Smooth muscle cell of the brain vasculature (primary cell): Measurements from ENCODE around the gene UBE2D1.

Experiments used
- DNase-seq: peaks from one replicate; pipeline ENCODE4 v3.0.0-alpha.2; 2012; ENCODE audit warnings: low read depth, low spot score

UBE2D1 gene

GRCh38 chr10:58334817-58335305 lies at the start of gene UBE2D1:
UBE2D1 (plus strand) TSS chr10:58335006; CDS start chr10:58335202, 196 bp downstream.
- DNase-seq = no peak

GRCh38 chr10:58291538-58292174 lies 43.1 kb upstream of the UBE2D1 start:
- no peak for DNase-seq

GRCh38 chr10:58293989-58294388 lies 40.8 kb upstream of the UBE2D1 start:
- DNase-seq = no peak

GRCh38 chr10:58299580-58299979 lies 35.2 kb upstream of the UBE2D1 start:
- DNase-seq = peak; percentile 26

GRCh38 chr10:58300676-58301075 lies 34.1 kb upstream of the UBE2D1 start:
- no peak for DNase-seq

GRCh38 chr10:58302254-58302653 lies 32.6 kb upstream of the UBE2D1 start:
- DNase-seq = no peak

- no peak for DNase-seq
Measured at GRCh38 chr10:58304099-58304633, 30.6 kb upstream of the UBE2D1 start.

- DNase-seq = no peak
Measured at GRCh38 chr10:58305821-58306220, 29.0 kb upstream of the UBE2D1 start.

- no peak for DNase-seq
Measured at GRCh38 chr10:58307676-58308075, 27.1 kb upstream of the UBE2D1 start.

- DNase-seq = no peak
Measured at GRCh38 chr10:58311026-58311425, 23.8 kb upstream of the UBE2D1 start.

GRCh38 chr10:58316874-58317273 lies 17.9 kb upstream of the UBE2D1 start:
- no peak for DNase-seq

GRCh38 chr10:58318346-58318745 lies 16.5 kb upstream of the UBE2D1 start:
- no peak for DNase-seq

GRCh38 chr10:58319599-58319998 lies 15.2 kb upstream of the UBE2D1 start:
- no peak for DNase-seq

GRCh38 chr10:58320351-58321049 lies 14.3 kb upstream of the UBE2D1 start:
- DNase-seq = no peak

GRCh38 chr10:58322072-58322834 lies 12.6 kb upstream of the UBE2D1 start:
- DNase-seq = no peak

- no peak for DNase-seq
Measured at GRCh38 chr10:58322835-58323209, 12.0 kb upstream of the UBE2D1 start.

- no peak for DNase-seq
Measured at GRCh38 chr10:58326967-58327381, 7.8 kb upstream of the UBE2D1 start.

- DNase-seq = no peak
Measured at GRCh38 chr10:58328233-58328632, 6.6 kb upstream of the UBE2D1 start.

GRCh38 chr10:58330431-58330830 lies 4.4 kb upstream of the UBE2D1 start:
- no peak for DNase-seq

GRCh38 chr10:58331646-58332045 lies 3.2 kb upstream of the UBE2D1 start:
- DNase-seq = no peak

- DNase-seq = no peak
Measured at GRCh38 chr10:58335306-58336005, 650 bp downstream of the UBE2D1 start.

GRCh38 chr10:58336242-58336641 lies 1.4 kb downstream of the UBE2D1 start:
- no peak for DNase-seq
